ENCODE measurements around the gene TMOD3.
"Not testable (repeated sequence)": the region's sequence is repeated elsewhere in the genome, so short reads cannot be mapped to it uniquely, and the experiment has no call there.

TMOD3 gene

GRCh38 chr15:51829376-51830275, at the start of gene TMOD3:
TSS of gene TMOD3 (plus strand) at chr15:51829653. CDS start at chr15:51862885, 33,232 bp downstream.
- peak; percentile 77 for DNase-seq (ENCODE audit: low read depth)

- DNase-seq (ENCODE audit: low read depth) = no peak
These were observed 48.8 kb upstream of the TMOD3 start for GRCh38 chr15:51780636-51781035.

GRCh38 chr15:51781506-51781905, 47.9 kb upstream of the TMOD3 start:
- DNase-seq (ENCODE audit: low read depth) = no peak

GRCh38 chr15:51782357-51782896, 47.0 kb upstream of the TMOD3 start:
- no peak for DNase-seq (ENCODE audit: low read depth)

GRCh38 chr15:51783967-51784366, 45.5 kb upstream of the TMOD3 start:
- DNase-seq (ENCODE audit: low read depth) = no peak

GRCh38 chr15:51787130-51787529, 42.3 kb upstream of the TMOD3 start:
- DNase-seq (ENCODE audit: low read depth) = not testable (repeated sequence)

GRCh38 chr15:51792474-51792873, 37.0 kb upstream of the TMOD3 start:
- DNase-seq (ENCODE audit: low read depth) = not testable (repeated sequence)

GRCh38 chr15:51793521-51794305, 35.7 kb upstream of the TMOD3 start:
- no peak for DNase-seq (ENCODE audit: low read depth)

- DNase-seq (ENCODE audit: low read depth) = no peak
These were observed 32.5 kb upstream of the TMOD3 start for GRCh38 chr15:51796847-51797401.

- no peak for DNase-seq (ENCODE audit: low read depth)
These were observed 31.2 kb upstream of the TMOD3 start for GRCh38 chr15:51798281-51798680.

GRCh38 chr15:51799282-51800252, 29.9 kb upstream of the TMOD3 start:
- no peak for DNase-seq (ENCODE audit: low read depth)

GRCh38 chr15:51801391-51801835, 28.0 kb upstream of the TMOD3 start:
- DNase-seq (ENCODE audit: low read depth) = no peak

- DNase-seq (ENCODE audit: low read depth) = no peak
These were observed 26.9 kb upstream of the TMOD3 start for GRCh38 chr15:51802593-51802992.

- no peak for DNase-seq (ENCODE audit: low read depth)
These were observed 25.5 kb upstream of the TMOD3 start for GRCh38 chr15:51803965-51804364.

GRCh38 chr15:51806123-51806522, 23.3 kb upstream of the TMOD3 start:
- no peak for DNase-seq (ENCODE audit: low read depth)

GRCh38 chr15:51809457-51809856, 20.0 kb upstream of the TMOD3 start:
- DNase-seq (ENCODE audit: low read depth) = no peak

- no peak for DNase-seq (ENCODE audit: low read depth)
These were observed 16.9 kb upstream of the TMOD3 start for GRCh38 chr15:51812598-51812997.

GRCh38 chr15:51814606-51815005, 14.8 kb upstream of the TMOD3 start:
- DNase-seq (ENCODE audit: low read depth) = no peak

- DNase-seq (ENCODE audit: low read depth) = no peak
These were observed 12.8 kb upstream of the TMOD3 start for GRCh38 chr15:51816611-51817010.

- DNase-seq (ENCODE audit: low read depth) = no peak
These were observed 11.3 kb upstream of the TMOD3 start for GRCh38 chr15:51818150-51818549.

GRCh38 chr15:51825698-51826097, 3.8 kb upstream of the TMOD3 start:
- no peak for DNase-seq (ENCODE audit: low read depth)
